Aorta (tissue), 5 donors: Measurements from ENCODE around the gene PLEKHA5. TPM values are rescaled to one million over a fixed set of nuclear protein-coding genes. Genes with fewer than 3 reads are reported as not detected.

Source experiments
- ATAC-seq: fragments of 200-7000 bp; cut with Tn5 transposase; one replicate; pipeline ENCODE4 v1.9.1; 2022; ENCODE audit warnings: moderate library complexity; ENCODE audit not compliant: low FRiP score
- DNase-seq, 2 donors: peaks; one replicate each; pipeline ENCODE4 v3.0.0-alpha.2; 2020
- H3K27ac ChIP-seq, 2 donors: one replicate each; pipeline ENCODE4 v1.5.1; 2013; ENCODE audit warnings: low read length in 2 of 2, mild to moderate bottlenecking in 2 of 2, moderate library complexity in 2 of 2, control low read depth in 1 of 2, inconsistent platforms in 1 of 2, low read depth in 1 of 2
- H3K27me3 ChIP-seq, 2 donors: one replicate each; pipeline ENCODE4 v1.6.1; 2013; ENCODE audit warnings: control low read depth in 1 of 2, low read length in 1 of 2, mild to moderate bottlenecking in 1 of 2, moderate library complexity in 1 of 2; ENCODE audit not compliant: insufficient read depth in 2 of 2, control insufficient read depth in 1 of 2
- H3K36me3 ChIP-seq, 2 donors: one replicate each; pipeline ENCODE4 v1.6.1; 2013; ENCODE audit warnings: control low read depth in 1 of 2, low read length in 1 of 2, mild to moderate bottlenecking in 1 of 2; ENCODE audit not compliant: insufficient read depth in 2 of 2, control insufficient read depth in 1 of 2
- H3K4me1 ChIP-seq, 2 donors: one replicate each; pipeline ENCODE4 v1.6.1; 2013; ENCODE audit warnings: low read length in 2 of 2, control low read depth in 1 of 2, mild to moderate bottlenecking in 1 of 2, moderate library complexity in 1 of 2; ENCODE audit not compliant: insufficient read depth in 2 of 2, control insufficient read depth in 1 of 2
- H3K4me3 ChIP-seq, 2 donors: one replicate each; pipeline ENCODE4 v1.5.1; 2013; ENCODE audit warnings: low read length in 2 of 2, control low read depth in 1 of 2, mild to moderate bottlenecking in 1 of 2
- H3K9me3 ChIP-seq: one replicate; pipeline ENCODE4 v1.6.1; 2013; ENCODE audit warnings: mild to moderate bottlenecking, low read length; ENCODE audit not compliant: control insufficient read depth
- WGBS, 2 donors: extraction: QIAGEN DNeasy Blood & Tissue Kit; methylation state at CpG; one replicate each; pipeline ENCODE4 v1.1.7; 2013; 5-methylcytosine and 5-hydroxymethylcytosine counted together
- intact Hi-C, 2 donors: fragments of 100-400 bp; cut with DNase I; formaldehyde crosslinking; loops; one replicate each; pipeline versions ENCODE4 v1.14.2 to v1.15.0; 2022
- polyA plus RNA-seq, 2 donors: library from polyadenylated mRNA; stranded (reverse); fragments of 200-250 nt; gene quantifications; one replicate each; pipeline ENCODE4 v1.2.3, GENCODE V29; 2013
- total RNA-seq, 2 donors: library from RNA; stranded (reverse); fragmentation: NEBNext Ultra II Directional; extraction: Animal tissue kit (Norgen Biotek cat#: 25700); gene quantifications; one replicate each; pipeline ENCODE4 v1.2.1, GENCODE V29; 2021
- donor health status: healthy with polysubstance abuse.
- donor health status: Bipolar disorder and iron deficiency.
- donor health status: DM: no; HTN: no; CAD: no.
- donor health status: DM: no; HTN: no; CAD: no.
- donor health status: DM: yes; HTN: yes; CAD: no.

PLEKHA5 gene
- total and polyA plus RNA-seq, 4 donors, result 11.0 to 56.0 (median 18.7) TPM

GRCh38 chr12:19263672-19264071 lies 134.1 kb downstream of the PLEKHA5 start:
- WGBS, 2 donors, result 6 to 14% methylated on average over 3 of the region's 3 CpGs
- Histone ChIP-seq H3K36me3 (no peaks in the 10 kb centered on the region), H3K27ac (peak overlapping the region in 1 of 2 donors; percentile 43), H3K4me1 (no peaks in the 10 kb centered on the region), H3K9me3 (no peaks in the 10 kb centered on the region), H3K4me3 (no peak overlapping the region), H3K27me3 (no peaks in the 10 kb centered on the region)
- intact Hi-C loops, result no loop called here
- ATAC-seq, result no peak
- no peak for DNase-seq

- 87 to 90% methylated on average over 4 of the region's 4 CpGs for WGBS, 2 donors
- DNase-seq (peak; percentile 86), ATAC-seq (peak; percentile 78)
- no peaks in the 10 kb centered on the region for H3K4me1 ChIP-seq
- H3K36me3 ChIP-seq, result no peaks in the 10 kb centered on the region
- no peak overlapping the region for H3K27ac ChIP-seq
- H3K9me3 ChIP-seq, result no peaks in the 10 kb centered on the region
- intact Hi-C loops, result no loop called here
- H3K4me3 ChIP-seq, result no peak overlapping the region
- no peaks in the 10 kb centered on the region for H3K27me3 ChIP-seq
Observed at GRCh38 chr12:19273482-19274330, 144.2 kb downstream of the PLEKHA5 start.

- ATAC-seq (no peak), DNase-seq (no peak)
- H3K27me3 ChIP-seq, result no peaks in the 10 kb centered on the region
- no peaks in the 10 kb centered on the region for H3K9me3 ChIP-seq
- H3K4me1 ChIP-seq, result no peaks in the 10 kb centered on the region
- H3K4me3 ChIP-seq, result no peak overlapping the region
- H3K36me3 ChIP-seq, result no peaks in the 10 kb centered on the region
- intact Hi-C loops, result no loop called here
- no peak overlapping the region for H3K27ac ChIP-seq
Observed at GRCh38 chr12:19276767-19277166, 147.2 kb downstream of the PLEKHA5 start.

GRCh38 chr12:19277711-19278110 lies 148.2 kb downstream of the PLEKHA5 start:
- no peak overlapping the region for H3K4me3 ChIP-seq
- H3K36me3 ChIP-seq, result no peaks in the 10 kb centered on the region
- intact Hi-C loops, result no loop called here
- ATAC-seq, result no peak
- H3K9me3 ChIP-seq, result no peaks in the 10 kb centered on the region
- H3K4me1 ChIP-seq, result no peaks in the 10 kb centered on the region
- H3K27me3 ChIP-seq, result no peaks in the 10 kb centered on the region
- H3K27ac ChIP-seq, result no peak overlapping the region
- no peak for DNase-seq

GRCh38 chr12:19278407-19278806 lies 148.9 kb downstream of the PLEKHA5 start:
- Histone ChIP-seq H3K4me1 (no peaks in the 10 kb centered on the region), H3K36me3 (peaks cover 0 to 2% of the 10 kb centered on the region in 2 donors), H3K27me3 (no peaks in the 10 kb centered on the region), H3K4me3 (no peak overlapping the region), H3K9me3 (no peaks in the 10 kb centered on the region), H3K27ac (no peak overlapping the region)
- DNase-seq (no peak), ATAC-seq (no peak)
- intact Hi-C loops, result no loop called here
- WGBS, 2 donors, result 64 to 81% methylated on average over 2 of the region's 2 CpGs

- DNase-seq, result no peak
- Histone ChIP-seq H3K4me1 (no peaks in the 10 kb centered on the region), H3K4me3 (no peak overlapping the region), H3K27me3 (no peaks in the 10 kb centered on the region), H3K9me3 (no peaks in the 10 kb centered on the region), H3K36me3 (peaks cover 0 to 2% of the 10 kb centered on the region in 2 donors), H3K27ac (no peak overlapping the region)
- no peak for ATAC-seq
- intact Hi-C loops, result no loop called here
Observed at GRCh38 chr12:19282133-19282699, 152.7 kb downstream of the PLEKHA5 start.

- intact Hi-C loops, result loop anchor here (5.0 kb wide), 2 partner anchors 97 to 102 kb away; no protein-coding TSS in a partner anchor
- Histone ChIP-seq H3K4me3 (no peak overlapping the region), H3K27me3 (no peaks in the 10 kb centered on the region), H3K9me3 (no peaks in the 10 kb centered on the region), H3K36me3 (peaks cover 0 to 2% of the 10 kb centered on the region in 2 donors), H3K4me1 (no peaks in the 10 kb centered on the region), H3K27ac (no peak overlapping the region)
- no peak for ATAC-seq
- DNase-seq, result no peak
- WGBS, 2 donors, result 92 to 96% methylated on average over 2 of the region's 2 CpGs
Observed at GRCh38 chr12:19284658-19285057, 155.1 kb downstream of the PLEKHA5 start.

- intact Hi-C loops, result loop anchor here (5.0 kb wide), 2 partner anchors 99 to 104 kb away; no protein-coding TSS in a partner anchor
- DNase-seq, result no peak
- Histone ChIP-seq H3K27me3 (no peaks in the 10 kb centered on the region), H3K9me3 (no peaks in the 10 kb centered on the region), H3K36me3 (peaks cover 0 to 2% of the 10 kb centered on the region in 2 donors), H3K4me3 (no peak overlapping the region), H3K27ac (no peak overlapping the region), H3K4me1 (no peaks in the 10 kb centered on the region)
- WGBS, 2 donors, result 44 to 53% methylated on average over 6 of the region's 6 CpGs
- no peak for ATAC-seq
Observed at GRCh38 chr12:19285793-19286448, 156.4 kb downstream of the PLEKHA5 start.
